ENCODE measurements around the gene TUBB2B.
A peak's percentile ranks its signal among the peaks of the same experiment; 100 is the strongest.

TUBB2B gene

DNA sequence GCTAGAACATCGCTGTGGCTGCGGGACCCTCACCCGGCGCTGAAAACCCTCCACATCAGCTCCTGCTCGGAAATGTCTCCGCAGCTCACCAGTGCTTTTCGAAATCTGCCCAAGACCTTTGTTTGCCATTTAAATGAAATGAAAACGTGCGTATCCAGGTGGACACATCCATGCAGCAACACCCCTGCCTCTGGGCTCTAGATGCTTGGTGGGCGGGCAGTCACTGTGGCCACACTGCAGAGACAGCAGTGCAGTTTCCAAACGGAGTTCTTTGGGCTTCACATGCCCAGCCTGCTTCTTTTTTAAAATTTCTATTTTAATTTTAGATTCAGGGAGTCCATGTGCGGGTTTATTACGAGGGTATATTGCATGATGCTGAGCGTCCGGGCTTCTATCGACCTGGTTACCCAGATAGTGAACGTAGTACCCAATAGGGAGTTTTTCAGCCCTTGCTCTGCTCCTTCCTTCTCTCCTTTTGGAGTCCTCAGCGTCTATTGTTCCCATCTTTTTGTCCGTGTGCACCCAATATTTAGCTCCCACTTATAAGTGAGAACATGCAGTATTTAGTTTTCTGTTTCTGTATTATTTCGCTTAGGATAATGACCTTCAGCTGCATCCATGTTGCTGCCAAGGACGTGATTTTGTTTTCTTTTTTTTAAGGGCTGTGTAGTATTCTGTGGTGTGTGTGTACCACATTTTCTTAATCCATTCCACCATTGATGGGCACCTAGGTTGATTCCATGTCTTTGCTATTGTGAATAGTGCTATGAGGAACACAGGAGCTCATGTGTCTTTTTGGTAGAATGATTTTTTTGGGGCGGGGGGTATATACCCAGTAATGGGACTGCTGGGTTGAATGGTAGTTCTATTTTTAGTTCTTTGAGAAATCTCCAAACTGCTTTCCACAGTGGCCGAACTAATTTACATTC, 4.8 kb upstream of the TUBB2B start:
- DNase-seq, result no peak

DNA sequence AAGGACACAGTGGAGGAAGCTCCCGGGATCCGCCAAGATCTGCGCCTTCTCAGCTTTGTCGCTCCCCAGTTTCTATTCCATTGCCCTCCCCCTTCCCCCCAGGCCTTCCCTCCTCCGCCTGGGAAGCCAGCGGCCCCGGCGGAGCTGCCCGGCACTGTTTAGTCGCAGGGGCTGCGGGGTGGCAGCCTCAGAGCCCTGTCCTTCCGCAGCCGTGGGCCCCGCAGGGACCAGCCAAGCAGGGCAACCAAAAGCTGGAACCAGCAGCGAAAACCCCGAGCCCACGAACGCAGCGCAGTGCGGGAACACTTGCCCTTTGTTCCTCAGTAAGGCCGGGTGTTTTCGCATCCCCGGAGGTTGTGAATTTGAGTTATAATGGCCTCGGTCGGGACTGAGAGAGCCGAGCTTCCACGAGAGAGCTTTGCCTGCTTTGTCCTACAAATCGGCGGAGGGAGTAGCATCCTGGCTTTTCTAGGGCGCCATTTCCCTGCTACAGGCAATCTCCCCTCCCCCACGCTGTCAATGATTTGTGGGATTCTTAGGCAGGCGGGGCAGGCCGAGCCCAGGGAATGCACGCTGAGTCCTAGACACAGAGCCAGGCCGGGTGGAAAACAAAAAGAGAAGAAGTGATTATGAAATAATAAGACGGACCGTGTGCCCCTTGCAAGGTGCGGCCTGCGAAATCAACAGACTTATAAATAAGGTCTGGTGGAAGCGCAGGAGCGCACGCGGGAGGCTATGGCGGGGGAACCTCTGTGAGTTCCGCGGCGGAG, 4.0 kb upstream of the TUBB2B start:
- DNase-seq, result no peak

DNA sequence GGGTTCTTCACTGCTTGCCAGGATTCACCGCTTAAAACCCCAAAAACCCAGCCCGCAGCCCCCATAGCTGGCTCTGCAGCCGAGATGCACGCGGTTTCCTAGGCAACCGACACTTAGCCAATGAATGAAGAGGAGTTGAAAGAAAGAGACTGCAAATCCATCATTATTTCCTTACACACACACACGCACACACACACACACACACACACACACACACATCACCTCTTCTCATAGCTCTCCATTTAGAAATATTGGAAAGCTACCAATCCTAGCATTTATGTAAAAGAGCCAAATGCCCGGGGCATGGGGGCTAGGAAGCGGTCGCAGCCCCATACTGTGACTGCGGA, 3.4 kb upstream of the TUBB2B start:
- DNase-seq, result no peak

DNA sequence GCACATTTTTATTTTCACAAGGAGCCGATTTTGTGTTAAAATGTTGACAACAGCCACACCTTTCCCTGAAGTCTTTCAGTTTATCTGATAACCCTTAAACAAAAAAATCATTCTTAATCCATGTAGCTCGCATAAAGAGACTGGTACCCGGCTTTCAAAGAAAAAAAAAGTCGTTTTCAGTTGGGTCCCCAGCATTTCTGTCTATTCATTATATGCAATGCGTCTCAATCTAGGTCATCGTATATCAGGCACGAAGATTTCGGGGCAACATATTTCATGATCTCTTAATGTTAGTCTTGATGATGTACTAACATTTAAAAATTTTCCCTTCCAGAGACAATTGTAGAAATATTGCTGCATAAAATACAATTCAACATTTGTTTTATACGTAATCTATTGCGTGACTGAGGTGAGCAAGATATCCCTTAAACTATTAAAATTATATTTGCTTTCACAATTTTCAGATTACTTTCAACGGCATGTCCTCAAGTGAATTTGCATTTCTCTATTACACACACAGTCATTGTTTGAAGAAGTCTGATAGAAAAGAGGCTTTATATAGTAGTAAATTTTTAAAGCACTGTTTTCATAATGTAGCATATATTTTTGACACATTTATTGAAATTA, 2.9 kb upstream of the TUBB2B start:
- DNase-seq, result no peak

DNA sequence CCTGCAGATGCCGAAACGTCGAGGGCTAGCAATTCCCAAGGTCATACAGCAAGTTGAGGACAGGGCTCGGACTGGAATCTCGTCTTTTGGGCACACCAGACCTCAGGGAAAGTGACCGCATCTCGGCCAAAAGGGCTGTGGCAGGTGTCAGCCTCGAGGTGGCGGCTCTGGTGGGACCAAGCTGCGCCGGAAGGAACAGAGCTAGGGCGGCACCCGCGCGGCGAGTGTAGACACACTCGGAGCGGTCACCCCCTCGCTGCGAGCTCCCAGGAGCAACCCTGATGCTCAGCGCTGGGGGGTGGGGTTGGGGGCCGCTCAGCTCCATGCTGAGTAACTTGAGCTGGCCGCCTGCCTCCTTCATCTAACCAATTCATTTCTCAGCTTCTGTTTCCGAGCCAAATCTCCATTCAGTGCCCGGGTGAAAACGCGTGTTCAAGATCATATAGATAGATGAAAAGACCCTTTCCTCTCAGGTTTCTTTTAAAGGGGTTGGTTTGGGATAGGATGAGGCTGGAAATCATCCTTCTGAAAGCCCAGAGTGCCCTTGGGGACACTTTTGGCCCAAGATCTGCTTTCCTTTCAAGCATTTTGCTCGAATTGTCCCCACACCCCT, 2.2 kb upstream of the TUBB2B start:
- peak; percentile 42 for DNase-seq

DNA sequence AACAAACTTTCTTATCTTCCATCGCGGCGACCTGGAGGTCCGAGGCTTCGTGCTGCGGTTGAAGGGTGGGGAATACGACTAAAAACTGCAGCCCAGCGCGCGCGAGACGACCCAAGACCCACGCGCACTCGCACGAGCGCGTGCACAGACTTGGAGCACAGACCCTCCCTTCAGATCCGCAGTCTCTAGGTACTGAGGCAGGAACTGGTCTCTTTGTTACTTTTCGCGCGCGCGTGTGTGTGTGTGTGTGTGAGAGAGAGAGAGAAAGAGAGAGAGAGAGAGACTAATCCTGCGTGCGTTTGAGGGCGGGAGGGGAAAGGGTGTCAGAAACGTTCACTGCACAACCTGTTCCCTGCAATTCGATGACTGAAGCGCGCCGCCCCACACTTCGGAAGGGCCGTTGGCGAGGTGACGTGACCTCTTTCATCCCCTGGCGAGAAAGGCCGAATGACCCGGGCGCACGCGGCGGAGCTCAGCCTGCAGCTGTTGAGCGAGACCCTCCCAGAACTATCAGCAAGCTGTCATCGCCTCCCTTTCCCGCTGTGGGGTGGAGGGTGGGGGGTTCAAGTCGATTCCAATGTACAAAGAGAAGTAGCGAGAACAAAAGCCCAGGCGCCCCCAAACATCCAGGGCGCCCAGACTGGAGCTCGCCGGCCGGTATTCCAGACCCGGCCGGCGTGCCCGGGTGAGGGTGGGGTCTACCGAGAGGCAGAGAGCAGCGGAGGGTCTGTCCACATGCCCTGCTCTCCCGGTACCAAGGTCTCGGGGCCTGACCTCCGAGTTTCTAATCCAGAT, 1.5 kb upstream of the TUBB2B start:
- peak; percentile 51 for DNase-seq

DNA sequence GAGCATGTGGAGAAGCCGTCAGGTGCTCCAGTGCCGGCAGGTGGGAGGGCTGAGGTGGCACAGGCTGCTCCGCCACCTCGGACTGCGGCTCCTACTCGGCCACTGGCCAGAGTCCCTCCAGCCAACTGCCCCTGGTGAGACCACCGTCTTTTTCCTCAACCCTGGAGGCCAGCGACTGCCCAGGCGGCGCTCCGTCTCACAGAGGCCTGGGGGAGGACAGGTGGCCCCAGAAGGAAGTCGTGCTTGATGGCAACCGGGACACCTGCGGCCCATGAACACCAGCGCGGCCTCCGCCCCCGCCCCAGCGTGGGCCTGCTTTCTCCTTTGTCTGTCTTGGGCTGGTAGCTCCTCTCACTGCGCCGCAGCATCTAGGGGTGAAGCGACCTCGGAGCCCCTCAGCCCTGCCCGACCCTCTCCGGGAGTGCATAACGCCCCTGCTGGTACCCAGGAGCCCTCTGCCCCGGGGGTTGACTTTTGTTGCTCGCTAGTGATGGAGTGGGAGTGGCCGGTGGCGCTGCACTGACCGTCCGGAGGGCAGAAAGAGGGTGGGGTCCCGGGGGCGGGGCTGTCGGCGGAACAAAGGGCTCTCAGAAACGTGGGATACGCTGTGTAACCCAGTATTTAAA, 706 bp upstream of the TUBB2B start:
- DNase-seq, result peak; percentile 28

DNA sequence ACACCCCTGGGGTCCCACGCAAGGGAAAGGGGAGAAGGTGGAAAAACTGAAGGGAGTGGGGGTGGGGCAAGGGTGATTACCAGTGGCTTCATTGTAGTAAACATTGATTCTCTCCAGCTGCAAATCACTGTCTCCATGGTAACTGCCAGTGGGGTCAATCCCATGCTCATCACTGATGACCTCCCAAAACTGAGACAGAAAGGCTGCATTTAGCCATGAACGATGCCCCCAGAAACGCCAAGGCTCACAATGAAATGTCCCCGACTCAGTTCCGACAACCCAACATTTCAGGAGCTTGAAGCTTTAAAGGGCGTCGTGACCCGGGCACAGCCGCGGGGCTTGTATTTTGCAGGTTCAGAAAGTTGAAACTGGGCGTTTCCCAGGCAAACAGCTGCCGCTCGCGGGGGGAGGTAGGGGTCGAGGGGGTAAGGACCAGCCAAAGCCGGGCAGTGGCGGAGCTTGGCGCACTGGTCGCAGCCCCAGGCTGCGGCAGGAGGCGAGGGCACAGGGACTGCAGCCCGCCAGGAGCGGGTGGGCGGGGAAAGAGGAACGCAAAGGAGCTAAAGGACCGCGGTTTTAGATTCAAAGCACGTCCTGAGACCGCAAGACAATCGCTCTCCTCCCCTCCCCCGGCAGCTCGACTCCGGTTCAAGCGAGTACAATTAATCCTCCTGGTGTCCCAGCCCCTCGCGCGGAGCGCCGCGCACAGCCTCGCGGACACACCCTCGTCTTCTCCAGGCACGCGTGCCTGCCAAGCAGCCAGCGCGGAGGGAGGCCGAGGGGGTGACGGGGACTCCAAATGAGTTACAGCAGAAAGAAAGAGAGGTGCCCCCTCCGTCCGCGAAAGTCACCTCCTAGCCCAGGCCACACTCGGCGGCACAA, 731 bp downstream of the TUBB2B start:
- peak; percentile 46 for DNase-seq

DNA sequence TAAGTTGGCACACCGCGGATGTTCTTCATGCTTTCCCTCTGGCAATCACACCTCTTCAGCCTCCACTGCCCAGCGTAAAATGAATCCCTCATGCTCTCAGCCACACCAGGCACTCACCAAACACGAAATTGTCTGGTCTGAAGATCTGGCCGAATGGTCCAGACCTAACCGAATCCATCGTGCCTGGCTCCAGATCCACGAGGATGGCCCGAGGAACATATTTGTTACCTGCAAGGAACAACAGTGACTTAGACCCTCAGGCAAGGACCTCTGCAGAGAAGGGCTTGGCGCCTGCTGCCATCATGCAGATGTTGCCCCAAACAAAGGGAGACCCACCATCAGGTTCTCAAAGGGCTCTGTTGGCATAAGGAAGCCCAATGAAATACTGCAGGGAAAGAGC, 1.4 kb downstream of the TUBB2B start:
- no peak for DNase-seq

DNA sequence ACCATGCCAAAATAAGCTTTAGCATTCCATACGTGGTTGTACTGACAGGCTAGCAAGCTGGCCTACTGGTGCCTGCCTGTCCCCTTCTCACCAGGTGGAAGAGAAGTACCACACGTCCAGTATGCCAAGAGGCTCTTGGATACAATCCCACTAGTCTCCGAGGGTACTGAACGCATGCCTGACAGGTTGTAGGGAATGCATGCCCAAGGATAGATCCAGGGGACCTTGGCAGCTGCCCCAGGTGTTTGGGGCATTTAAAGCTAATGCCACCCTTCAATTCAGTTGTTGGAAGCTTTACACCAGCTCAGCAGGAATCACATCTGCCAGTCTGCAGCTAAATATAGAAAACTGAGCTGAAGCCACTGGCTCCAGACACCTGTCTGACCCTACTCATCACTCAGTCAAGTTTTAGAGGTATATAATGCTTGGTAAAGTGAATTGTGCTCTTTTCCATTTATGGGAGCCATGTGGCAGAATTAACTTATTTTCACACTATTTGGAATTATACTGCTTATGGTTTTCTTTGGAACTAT, 4.9 kb downstream of the TUBB2B start:
- DNase-seq, result no peak

DNA sequence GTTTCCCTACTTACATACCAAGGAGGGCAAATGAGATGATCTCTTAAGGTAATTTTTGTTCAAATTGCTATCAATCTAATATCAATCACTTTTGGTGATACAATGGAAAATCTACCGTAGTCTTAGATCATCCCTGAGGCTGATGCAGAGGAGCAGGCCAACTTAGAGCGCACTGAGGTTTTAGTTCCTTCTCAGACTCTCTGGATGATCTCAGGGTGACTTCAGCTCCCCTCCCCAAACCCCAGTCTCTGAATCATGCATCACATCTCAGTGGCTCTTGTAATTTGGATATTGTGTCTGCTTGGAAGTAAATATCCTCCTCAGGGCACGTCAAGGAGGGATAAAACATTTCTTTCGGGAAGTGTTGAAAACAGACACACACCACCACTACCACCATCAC, 5.9 kb downstream of the TUBB2B start:
- no peak for DNase-seq

DNA sequence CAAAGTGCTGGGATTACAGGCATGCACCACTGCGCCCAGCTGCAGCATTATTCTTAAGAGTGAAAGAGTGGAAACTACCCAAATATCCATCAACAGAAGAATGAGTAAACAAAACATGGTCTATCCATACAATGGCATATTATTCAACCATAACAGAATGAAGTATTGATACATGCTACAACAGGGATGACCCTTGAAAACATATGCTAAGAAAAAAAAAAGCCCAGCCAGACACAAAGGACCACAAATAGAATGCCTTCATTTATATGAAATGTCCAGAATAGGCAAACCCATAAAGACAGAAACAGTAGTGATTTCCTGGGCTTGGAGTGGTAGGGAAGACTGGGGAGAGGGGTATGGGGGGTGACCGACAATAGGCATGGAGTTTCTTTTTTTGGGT, 7.1 kb downstream of the TUBB2B start:
- no peak for DNase-seq

DNA sequence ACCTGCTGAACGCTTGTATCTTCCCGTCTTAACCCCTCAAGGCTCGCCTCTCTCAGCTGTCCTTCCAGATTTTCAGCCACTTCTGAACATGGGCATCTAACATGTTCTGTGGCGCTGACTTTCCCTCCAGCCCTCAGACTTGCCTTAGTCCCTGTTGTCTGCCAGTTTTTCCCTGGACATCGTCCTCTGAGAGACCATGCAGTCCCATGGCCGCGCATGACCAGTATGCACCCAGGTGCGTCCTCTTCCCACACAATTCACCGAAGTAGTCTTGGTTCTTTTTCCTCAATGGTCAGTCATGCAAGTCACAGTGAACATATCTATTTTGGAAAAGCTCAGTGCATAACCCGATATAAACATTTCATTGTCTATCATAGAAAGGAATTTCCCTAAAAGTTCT, 9.2 kb downstream of the TUBB2B start:
- no peak for DNase-seq

DNA sequence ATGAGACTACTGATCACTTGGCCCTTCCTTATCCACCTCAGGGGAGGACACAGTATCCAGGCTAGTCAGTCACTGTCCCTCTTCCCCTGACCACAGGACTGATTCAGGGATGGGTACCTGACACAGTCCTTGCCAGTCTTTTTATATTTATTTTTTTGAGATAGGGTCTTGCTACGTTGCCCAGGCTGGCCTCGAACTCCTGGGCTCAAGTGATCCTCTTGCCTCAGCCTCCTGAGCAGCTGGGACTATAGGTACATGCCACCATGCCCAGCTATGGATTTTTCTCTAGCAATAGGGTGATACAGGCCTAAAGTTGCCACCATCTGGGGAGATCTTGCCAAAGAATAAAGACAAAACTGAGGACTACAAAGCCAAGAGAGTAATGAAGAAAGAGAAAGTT, 10.2 kb downstream of the TUBB2B start:
- DNase-seq, result no peak

DNA sequence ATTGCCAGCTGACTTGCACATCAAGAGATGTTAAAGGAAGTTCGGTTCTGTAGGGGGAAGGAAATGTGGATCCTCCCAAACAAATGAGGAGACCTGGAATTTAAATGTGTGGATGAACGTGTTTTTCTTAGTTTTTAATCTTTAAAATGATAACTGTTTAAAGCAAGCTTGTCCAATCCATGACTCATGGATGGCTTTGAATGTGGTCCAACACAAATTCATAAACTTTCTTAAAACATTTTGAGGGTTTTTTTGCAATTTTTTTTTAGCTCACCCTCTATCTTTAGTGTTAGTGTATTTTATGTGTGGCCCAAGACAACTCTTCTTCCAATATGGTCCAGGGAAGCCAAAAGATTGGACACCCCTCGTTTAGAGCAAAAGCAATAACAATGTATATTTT, 12.6 kb downstream of the TUBB2B start:
- no peak for DNase-seq

DNA sequence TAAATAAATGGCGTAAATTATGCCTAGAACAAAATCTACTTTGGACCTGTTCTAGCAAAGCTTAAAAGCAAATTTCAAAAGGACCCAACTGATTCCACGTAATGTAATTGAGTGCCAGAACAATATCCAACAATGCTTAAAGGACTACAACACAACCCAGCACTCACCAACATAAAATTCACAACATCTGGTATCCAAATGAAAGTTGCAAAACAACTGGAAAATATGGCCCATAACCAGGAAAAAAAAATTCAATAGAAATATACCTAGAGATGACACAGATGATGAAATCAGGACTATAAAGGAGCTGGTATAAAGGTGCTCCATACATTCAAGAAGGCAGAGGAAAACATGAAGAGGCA, 14.1 kb downstream of the TUBB2B start:
- DNase-seq, result no peak

DNA sequence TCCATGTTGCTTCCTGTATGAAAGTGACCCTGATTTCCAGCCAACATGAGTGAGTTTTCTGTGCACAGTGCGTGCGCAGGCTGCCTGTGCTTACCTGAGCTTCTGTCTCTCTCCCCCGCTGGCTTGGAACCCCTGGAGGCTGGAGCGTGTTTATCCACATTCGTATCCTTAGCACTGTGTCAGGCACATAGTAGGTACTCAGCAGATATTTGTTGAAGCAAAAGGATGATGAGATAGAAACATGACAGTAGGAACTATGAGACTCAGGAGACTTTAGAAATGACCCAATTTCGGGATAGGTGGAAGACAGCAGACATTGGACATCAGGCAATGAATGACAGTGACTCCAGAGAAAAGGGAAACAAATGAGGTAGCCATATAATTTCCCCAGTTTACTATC, 15.2 kb downstream of the TUBB2B start:
- DNase-seq, result no peak

DNA sequence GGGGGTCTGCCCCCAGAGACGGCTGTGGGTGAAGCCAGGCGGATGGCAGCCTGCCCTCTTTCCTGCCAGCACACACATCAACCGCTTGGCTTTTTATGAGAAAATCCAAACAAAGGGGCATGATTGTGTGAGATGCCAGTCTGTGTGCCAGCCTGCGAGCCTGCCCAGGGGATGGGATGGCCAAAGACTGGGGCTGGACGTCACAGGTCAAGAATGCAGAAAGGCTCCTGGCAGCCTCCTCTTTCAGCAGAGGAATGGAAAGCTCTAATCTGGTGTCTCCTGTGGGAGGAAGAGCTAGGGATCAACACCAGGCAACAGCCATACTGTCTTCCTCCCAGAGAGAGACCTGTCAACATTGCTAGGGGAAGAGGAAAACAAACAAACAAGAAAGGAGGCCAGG, 15.8 kb downstream of the TUBB2B start:
- DNase-seq, result no peak

DNA sequence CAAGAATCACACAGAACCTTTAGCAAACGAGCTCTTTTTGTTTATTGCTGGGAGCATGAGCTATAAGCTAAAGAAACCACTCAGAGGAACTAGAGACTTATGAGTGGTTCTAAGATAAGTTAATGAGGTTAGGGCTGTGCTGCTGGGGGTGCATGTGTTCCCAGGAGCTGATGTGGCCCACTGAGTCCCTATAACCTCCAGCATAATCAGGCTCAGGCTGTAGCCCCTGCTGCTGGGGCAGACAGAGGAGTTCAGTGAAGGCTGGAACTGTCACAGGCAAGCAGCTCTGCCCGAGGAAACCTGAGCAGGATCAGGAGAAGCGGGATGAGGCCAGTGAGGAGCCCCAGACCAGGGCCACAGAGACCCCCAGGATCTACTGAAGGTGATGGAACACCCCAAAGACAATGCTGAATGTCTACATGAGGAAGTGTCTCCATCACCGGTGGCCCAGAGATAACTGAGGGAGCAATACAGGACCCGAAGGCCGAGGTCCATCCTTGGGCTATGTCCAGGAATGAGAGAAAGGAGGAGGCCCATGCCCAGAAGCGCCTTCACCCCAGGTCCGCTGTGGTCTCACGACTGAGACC, 17.3 kb downstream of the TUBB2B start:
- no peak for DNase-seq
